ENCODE results near the gene CCDC12.
A peak's percentile ranks its signal among the peaks of the same experiment; 100 is the strongest.

CCDC12 gene

GRCh38 chr3:46976326-46977190 lies at the start of gene CCDC12:
CCDC12 (minus strand) TSS chr3:46976745; CDS start chr3:46976732, 13 bp downstream.
- DNase-seq = peak; percentile 67

GRCh38 chr3:47024932-47025331 lies 48.4 kb upstream of the CCDC12 start:
- no peak for DNase-seq

- no peak for DNase-seq
These were observed 46.1 kb upstream of the CCDC12 start for GRCh38 chr3:47022641-47023071.

GRCh38 chr3:47020311-47020710 lies 43.8 kb upstream of the CCDC12 start:
- no peak for DNase-seq

GRCh38 chr3:47019201-47019600 lies 42.7 kb upstream of the CCDC12 start:
- no peak for DNase-seq

- DNase-seq = no peak
These were observed 41.7 kb upstream of the CCDC12 start for GRCh38 chr3:47018269-47018611.

GRCh38 chr3:47017504-47018268 lies 41.1 kb upstream of the CCDC12 start:
- no peak for DNase-seq

GRCh38 chr3:47016934-47017435 lies 40.4 kb upstream of the CCDC12 start:
- DNase-seq = no peak

- no peak for DNase-seq
These were observed 39.8 kb upstream of the CCDC12 start for GRCh38 chr3:47016086-47016933.

- DNase-seq = no peak
These were observed 38.6 kb upstream of the CCDC12 start for GRCh38 chr3:47015151-47015550.

GRCh38 chr3:47014036-47014435 lies 37.5 kb upstream of the CCDC12 start:
- DNase-seq = no peak

GRCh38 chr3:47013231-47013630 lies 36.7 kb upstream of the CCDC12 start:
- DNase-seq = no peak

GRCh38 chr3:47012342-47013230 lies 36.0 kb upstream of the CCDC12 start:
- DNase-seq = no peak

- no peak for DNase-seq
These were observed 34.8 kb upstream of the CCDC12 start for GRCh38 chr3:47011371-47011770.

- no peak for DNase-seq
These were observed 34.4 kb upstream of the CCDC12 start for GRCh38 chr3:47010910-47011309.

- no peak for DNase-seq
These were observed 33.7 kb upstream of the CCDC12 start for GRCh38 chr3:47010111-47010712.

- no peak for DNase-seq
These were observed 32.9 kb upstream of the CCDC12 start for GRCh38 chr3:47009225-47010110.

- no peak for DNase-seq
These were observed 32.3 kb upstream of the CCDC12 start for GRCh38 chr3:47008851-47009224.

GRCh38 chr3:47008234-47008796 lies 31.8 kb upstream of the CCDC12 start:
- DNase-seq = no peak

Data from NCI-H1436 treated with DMSO at 0.1 percent for 48 hours (cell line).